K562 (cell line): ENCODE measurements around the gene PDLIM4. TPM values are rescaled to one million over a fixed set of nuclear protein-coding genes. Genes with fewer than 3 reads are reported as not detected.

ENCODE experiments used
- E4F1 ChIP-seq: fragments of 250-450 bp; sonication (Bioruptor Pico); IDR thresholded peaks from 2 replicates; pipeline ENCODE4 v1.5.0; 2021; ENCODE audit warnings: mild to moderate bottlenecking, borderline replicate concordance
- HMGXB4 ChIP-seq: sonication (generic); formaldehyde crosslinking; IDR thresholded peaks from 2 replicates; pipeline ENCODE4 v1.8.1; 2023; ENCODE audit warnings: mild to moderate bottlenecking, missing genetic modification reagents
- PHTF2 ChIP-seq: fragments of 250-450 bp; sonication (Bioruptor Pico); IDR thresholded peaks from 2 replicates; pipeline ENCODE4 v1.5.0; 2021; ENCODE audit warnings: mild to moderate bottlenecking
- REST ChIP-seq, 2 experiments: fragments of 450-650 bp; formaldehyde crosslinking in 1 of 2; IDR thresholded peaks; 2 replicates each; pipeline versions ENCODE4 v1.4.0 to v1.6.1; 2014 to 2020; ENCODE audit warnings: mild to moderate bottlenecking in 2 of 2, borderline replicate concordance in 1 of 2, low read depth in 1 of 2
- polyA plus RNA-seq, 8 experiments: library from polyadenylated mRNA; depleted of rRNA in 4 of 8; stranded (reverse) in 5 of 8; unstranded in 3 of 8; fragments of >200 nt; fragmentation: Nextera tagmentation in 2 of 8; fragmentation: Illumina TruSeq in 1 of 8; extraction: Ambion mirVana in 2 of 8; extraction: Trizol in 1 of 8; gene quantifications; 2 replicates each; pipeline versions ENCODE4 v1.2.1 to v1.2.3, GENCODE V29; 2011 to 2014; ENCODE audit warnings: inconsistent platforms in 1 of 8, missing spikeins in 1 of 8
- total RNA-seq, 7 experiments: library from RNA; depleted of rRNA in 6 of 7; stranded (reverse); fragments of >200 nt in 6 of 7; fragmentation: Illumina TruSeq in 2 of 7; extraction: Trizol in 2 of 7; gene quantifications; 2 replicates each; pipeline versions ENCODE4 v1.2.1 to v1.2.3, GENCODE V29; 2011 to 2021; ENCODE audit warnings: low replicate concordance in 1 of 7

The PDLIM4 gene
- total and polyA plus RNA-seq, 9 of the 15 experiments (the other 6 are each of a cell fraction or from before 2014, with no cell fraction given) = 0.28 to 32.8 (median 13.1) TPM

- TF ChIP-seq HMGXB4 (no peak), PHTF2 (CRISPR knock-in tag) (no peak), E4F1 (CRISPR knock-in tag) (no peak), REST (IDR thresholded peaks at IDR 0.05; ENCODE audit: borderline replicate concordance) (peak; percentile 70), REST (CRISPR knock-in tag; IDR thresholded peaks at IDR 0.05; ENCODE audit: low read depth) (no peak)
These were observed 19.2 kb upstream of the PDLIM4 start (continued) for GRCh38 chr5:132238169-132238744.
